HL-60/S4 treated with retinoic acid at 250 ng/mL for 4 days and 3 days (cell line): ENCODE data around the gene CTNNAL1.
"Not testable (repeated sequence)": the region's sequence is repeated elsewhere in the genome, so short reads cannot be mapped to it uniquely, and the experiment has no call there.

Source experiments
- in situ Hi-C: fragments of 300-500 bp; cut with MboI; formaldehyde crosslinking; loops from 2 replicates; pipeline ENCODE4 v1.7.0; 2022; ENCODE audit warnings: low sequenced_read_pairs

The CTNNAL1 gene

DNA sequence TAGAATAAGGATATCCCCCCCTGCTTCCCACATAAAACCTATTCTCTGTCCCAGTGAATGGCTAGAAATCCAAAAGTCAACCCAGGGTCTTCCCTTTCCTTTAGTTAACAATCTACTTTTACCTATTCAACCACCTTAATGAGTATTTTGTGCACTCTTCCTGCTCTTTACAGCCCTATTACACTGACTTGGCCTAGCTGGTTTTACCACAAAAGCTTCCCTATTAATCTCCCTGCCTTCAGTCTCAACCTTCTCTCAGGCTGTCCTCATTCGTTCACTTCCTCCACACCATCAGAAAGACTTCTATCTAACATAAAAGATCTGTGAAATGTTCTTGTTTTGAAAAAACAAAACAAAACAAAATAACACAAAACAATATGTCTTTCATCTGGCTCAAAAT lies 16.2 kb downstream of the CTNNAL1 start:
- in situ Hi-C loops, result loop anchor here (25.0 kb wide), 1 partner anchor 90 kb away; no protein-coding TSS in a partner anchor

DNA sequence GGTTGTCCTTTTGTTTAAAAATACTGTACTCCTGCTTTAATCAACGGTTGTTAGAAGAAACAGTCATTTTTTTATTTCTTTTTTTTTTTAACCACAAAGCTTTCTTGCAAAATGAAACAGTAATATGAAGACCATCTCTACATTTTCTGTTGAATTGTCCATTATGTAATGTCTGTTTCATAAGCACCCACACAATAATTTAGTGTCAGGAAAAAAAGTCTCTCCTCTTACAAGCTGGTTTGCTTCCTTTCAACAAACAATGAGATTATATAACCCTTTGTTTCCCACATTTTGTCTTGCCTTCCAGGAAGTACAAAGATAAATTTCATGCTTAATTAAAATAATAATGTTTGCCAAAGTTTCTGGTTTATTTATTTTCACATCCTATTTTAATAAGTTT lies 16.7 kb downstream of the CTNNAL1 start:
- in situ Hi-C loops, result loop anchor here (25.0 kb wide), 1 partner anchor 91 kb away; no protein-coding TSS in a partner anchor

DNA sequence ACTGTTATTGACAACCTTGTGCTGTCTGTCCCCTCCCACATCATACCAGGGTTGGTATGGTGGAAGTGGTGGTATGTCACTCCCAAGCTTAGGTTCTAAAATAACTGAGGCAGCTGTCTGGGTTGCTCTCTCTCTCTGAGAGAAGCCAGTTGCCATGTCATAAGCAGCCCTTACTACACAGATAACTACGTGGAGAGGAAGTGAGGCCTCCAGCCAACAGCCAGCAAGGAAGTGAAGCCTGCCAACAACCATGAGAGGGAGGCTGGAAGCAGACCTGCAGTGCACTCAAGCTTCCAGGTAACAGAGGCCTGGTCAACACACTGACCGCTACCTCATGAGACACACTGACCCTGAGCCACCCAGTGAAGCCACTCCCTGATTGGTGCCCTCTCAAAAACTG lies 18.6 kb downstream of the CTNNAL1 start:
- in situ Hi-C loops, result loop anchor here (25.0 kb wide), 1 partner anchor 93 kb away; no protein-coding TSS in a partner anchor

GRCh38 chr9:108991479-108991878 lies 21.8 kb downstream of the CTNNAL1 start:
- in situ Hi-C loops, result loop anchor here (25.0 kb wide), 1 partner anchor 96 kb away; no protein-coding TSS in a partner anchor

DNA sequence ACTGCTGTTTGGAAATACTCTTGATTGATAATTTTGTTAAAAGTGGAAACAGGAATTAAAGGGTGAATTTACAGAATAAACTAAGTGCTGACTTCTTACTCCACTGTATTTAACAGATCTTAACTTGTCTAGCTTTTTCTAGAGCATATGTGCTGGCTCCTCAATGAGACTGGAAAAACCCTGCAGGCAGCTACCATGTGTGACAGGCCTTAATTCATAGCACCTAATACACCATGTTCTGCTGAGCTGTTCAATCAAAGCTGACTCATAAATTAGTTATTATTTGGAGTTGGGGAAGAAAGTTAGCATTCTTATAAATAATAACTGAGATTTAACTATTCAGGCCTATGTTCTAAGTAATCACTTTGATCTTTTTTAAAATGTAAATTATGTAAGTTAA lies 29.4 kb downstream of the CTNNAL1 start:
- in situ Hi-C loops, result loop anchor here (25.0 kb wide), 1 partner anchor 103 kb away; no protein-coding TSS in a partner anchor

GRCh38 chr9:108980893-108981292 lies 32.4 kb downstream of the CTNNAL1 start:
- in situ Hi-C loops, result loop anchor here (25.0 kb wide), 1 partner anchor 106 kb away; no protein-coding TSS in a partner anchor

GRCh38 chr9:108978205-108978604 lies 35.1 kb downstream of the CTNNAL1 start:
- in situ Hi-C loops, result loop anchor here (25.0 kb wide), 1 partner anchor 109 kb away; no protein-coding TSS in a partner anchor

DNA sequence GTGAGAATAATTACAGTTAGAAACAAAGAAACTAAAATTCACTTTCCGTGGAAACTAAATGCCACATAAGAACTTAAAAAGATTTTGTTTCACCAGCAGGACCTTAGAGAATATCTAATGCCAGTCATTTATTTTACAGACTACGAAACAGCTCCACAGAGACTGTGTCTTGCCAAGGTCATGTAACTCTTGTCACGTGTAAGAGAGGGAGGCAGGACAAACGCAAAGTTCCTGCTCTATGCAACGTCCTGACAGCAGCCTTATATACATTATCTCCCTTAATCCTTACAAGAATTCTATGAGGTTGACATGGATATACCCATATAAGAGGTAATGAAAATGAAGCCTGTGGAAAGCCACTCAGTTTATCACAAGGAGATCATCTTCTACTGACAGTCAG lies 39.4 kb downstream of the CTNNAL1 start:
- in situ Hi-C loops, result no loop called here

DNA sequence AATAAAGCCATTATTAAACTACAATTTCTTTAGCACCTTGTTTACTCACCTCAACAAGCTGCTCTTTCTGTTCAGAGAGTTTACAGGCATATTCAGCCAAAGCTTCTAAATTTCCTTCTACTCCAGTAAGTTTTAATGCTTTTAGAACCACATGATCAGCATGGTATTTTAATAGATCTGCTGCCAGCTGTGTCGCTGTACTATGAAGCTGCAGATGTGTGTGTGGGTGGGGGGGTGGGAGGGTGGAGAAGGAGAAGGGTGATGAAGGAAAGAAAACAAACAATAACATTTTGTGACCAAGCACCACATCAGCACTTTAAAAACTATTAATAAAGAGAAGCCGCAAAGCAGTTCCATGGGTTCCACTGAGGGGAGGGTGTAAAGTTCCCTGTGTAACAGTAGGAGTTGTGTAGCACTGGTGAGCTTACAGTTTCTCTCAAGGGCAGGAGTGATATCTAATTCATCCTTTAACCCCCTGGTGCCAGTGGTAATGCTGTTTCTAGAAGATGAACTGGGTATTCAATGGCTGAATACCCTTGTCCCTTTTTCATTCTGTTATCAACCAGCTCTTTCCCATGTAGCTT lies 40.6 kb downstream of the CTNNAL1 start:
- in situ Hi-C loops, result no loop called here

- in situ Hi-C loops, result no loop called here
These were observed 41.1 kb downstream of the CTNNAL1 start for GRCh38 chr9:108972186-108972585.

DNA sequence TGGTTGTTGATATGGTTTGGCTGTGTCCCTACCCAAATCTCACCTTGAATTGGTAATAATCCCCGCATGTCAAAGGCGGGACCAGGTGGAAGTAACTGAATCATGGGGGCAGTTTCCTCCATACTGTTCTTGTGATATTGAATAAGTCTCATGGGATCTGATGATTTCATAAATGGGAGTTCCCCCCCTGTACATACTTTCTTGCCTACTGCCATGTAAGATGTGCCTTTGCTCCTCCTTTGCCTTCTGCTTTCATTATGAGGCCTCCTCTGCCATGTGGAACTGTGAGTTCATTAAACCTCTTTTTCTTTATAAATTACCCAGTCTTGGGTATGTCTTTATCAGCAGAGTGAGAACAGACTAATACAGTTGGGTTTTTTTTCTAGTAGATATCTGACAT lies 41.9 kb downstream of the CTNNAL1 start:
- in situ Hi-C loops, result not testable (repeated sequence)

GRCh38 chr9:108967916-108968315 lies 45.4 kb downstream of the CTNNAL1 start:
- in situ Hi-C loops, result no loop called here

DNA sequence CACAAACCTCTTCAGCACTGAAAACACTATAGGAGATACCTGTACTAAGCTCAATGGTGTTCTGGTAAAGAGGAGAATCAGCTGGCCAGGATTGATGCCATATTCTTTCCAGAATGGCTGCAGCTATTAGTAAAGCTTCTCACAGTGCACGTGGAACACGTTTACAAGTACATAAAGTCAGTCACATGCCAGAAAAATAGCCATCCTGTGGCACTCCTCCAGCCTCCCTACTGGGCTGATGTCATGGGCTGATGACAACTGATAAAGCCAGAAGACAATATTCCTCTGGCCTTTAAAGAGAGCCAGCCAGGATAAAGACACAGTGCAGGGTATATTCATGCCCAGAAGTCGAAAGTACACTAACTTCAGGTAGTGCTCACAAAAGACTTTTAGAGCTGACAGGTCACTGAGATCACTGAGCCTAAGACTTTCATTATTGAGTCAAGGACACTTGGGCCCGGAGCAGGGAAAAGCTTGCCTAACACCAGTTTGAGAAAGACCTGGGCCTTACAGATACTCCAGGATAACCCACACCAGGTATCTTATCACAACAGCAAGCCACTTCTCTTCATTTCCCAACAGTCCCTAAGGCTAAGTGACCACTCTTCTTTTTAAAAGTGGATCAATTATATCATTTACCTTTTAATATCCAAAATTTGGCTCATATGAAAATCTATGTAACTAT lies 49.7 kb downstream of the CTNNAL1 start:
- in situ Hi-C loops, result no loop called here

DNA sequence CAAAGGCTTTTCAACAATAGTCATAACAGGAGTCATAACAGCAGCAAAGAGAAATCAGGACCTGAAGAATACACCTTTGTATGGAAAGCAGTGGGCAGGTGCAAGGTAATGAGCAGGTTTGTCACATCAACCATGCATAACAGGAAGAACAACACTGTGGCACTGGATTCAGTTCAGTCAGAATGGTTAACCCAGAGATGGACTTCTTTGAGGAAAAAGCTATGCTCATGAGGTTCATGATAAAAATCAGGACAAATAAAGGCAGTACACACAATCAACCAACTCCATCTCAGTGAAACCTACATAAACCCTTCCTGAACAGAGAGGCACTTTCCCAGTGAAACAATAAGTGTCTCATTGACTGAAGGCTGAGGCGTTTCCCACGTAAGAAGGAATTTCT lies 52.1 kb downstream of the CTNNAL1 start:
- in situ Hi-C loops, result no loop called here

DNA sequence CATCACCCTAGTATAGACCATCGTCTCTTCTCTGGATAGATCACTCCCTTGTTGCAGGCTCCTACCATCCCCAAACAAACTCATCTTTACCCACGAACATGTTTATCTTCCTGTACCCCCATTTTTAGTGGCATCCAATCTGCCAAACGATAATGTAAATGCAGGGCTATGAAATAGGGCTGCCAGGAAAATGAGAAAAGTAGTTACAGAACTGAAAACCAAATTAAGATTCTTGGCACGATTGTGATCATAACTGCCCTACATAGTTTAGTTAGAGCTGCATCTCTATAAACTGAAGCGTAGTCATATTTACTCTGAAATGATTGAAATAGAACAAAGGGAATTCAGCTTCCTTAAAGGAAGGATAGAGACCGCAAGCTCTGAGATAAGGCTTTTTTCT lies 53.0 kb downstream of the CTNNAL1 start:
- in situ Hi-C loops, result no loop called here

GRCh38 chr9:108956631-108957026 lies 56.7 kb downstream of the CTNNAL1 start:
- in situ Hi-C loops, result no loop called here

- in situ Hi-C loops, result no loop called here
These were observed 57.2 kb downstream of the CTNNAL1 start for GRCh38 chr9:108956022-108956630.

- in situ Hi-C loops, result no loop called here
These were observed 59.2 kb downstream of the CTNNAL1 start for GRCh38 chr9:108953983-108954574.

GRCh38 chr9:108951578-108951977 lies 61.7 kb downstream of the CTNNAL1 start:
- in situ Hi-C loops, result no loop called here

DNA sequence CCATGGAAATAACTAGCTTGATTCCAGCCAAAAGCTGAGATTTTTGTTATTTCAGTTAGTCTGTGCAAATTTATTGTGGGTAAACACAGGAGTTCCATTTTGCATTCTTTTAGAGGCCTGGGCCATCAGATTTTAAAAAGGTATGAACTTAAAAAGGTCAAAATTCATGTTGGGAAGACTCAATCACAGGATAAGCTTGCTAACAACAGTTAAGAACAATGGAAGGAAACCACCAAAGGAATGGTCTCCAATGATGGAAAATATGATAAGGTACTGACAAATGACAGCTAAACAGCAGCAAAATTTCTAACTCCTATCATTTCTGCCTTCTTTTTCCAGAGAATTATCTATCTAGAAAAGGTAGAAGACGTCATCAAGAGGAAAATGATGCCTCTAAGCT lies 63.1 kb downstream of the CTNNAL1 start:
- in situ Hi-C loops, result no loop called here

- in situ Hi-C loops, result no loop called here
These were observed 73.3 kb downstream of the CTNNAL1 start for GRCh38 chr9:108939975-108940374.
